GM12801 (cell line): ENCODE data around the gene MINDY4.

Experiments
- TF ChIP-seq, protein P1 (sequence below): IDR thresholded peaks from one replicate; pipeline ENCODE4 v1.5.1; 2011; ENCODE audit warnings: control low read depth; ENCODE audit not compliant: insufficient read length; ENCODE audit errors: extremely low read depth

MINDY4 gene

GRCh38 chr7:30735631-30736030 lies 35.6 kb upstream of the MINDY4 start:
- TF ChIP-seq, protein P1, sequence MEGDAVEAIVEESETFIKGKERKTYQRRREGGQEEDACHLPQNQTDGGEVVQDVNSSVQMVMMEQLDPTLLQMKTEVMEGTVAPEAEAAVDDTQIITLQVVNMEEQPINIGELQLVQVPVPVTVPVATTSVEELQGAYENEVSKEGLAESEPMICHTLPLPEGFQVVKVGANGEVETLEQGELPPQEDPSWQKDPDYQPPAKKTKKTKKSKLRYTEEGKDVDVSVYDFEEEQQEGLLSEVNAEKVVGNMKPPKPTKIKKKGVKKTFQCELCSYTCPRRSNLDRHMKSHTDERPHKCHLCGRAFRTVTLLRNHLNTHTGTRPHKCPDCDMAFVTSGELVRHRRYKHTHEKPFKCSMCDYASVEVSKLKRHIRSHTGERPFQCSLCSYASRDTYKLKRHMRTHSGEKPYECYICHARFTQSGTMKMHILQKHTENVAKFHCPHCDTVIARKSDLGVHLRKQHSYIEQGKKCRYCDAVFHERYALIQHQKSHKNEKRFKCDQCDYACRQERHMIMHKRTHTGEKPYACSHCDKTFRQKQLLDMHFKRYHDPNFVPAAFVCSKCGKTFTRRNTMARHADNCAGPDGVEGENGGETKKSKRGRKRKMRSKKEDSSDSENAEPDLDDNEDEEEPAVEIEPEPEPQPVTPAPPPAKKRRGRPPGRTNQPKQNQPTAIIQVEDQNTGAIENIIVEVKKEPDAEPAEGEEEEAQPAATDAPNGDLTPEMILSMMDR = no peak

DNA sequence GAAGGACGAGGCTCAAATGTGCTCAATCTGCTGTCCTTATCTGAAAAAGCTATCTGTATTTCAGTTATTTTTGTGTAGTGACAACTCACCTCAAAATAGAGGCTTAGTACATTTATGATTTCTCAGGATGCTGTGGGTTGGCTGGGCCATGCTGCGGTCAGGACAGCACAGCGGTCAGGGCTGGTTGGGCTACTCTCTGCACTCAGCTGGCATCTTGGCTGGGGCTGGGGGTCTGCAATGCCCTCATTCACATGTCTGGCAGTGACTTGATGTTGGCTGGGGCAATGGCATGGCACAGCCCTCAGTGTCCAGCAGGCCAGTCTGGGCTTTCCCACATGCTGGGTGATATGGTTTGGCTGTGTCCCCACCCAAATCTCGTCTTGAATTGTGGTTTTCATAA lies 34.9 kb upstream of the MINDY4 start:
- TF ChIP-seq, protein P1 = no peak

DNA sequence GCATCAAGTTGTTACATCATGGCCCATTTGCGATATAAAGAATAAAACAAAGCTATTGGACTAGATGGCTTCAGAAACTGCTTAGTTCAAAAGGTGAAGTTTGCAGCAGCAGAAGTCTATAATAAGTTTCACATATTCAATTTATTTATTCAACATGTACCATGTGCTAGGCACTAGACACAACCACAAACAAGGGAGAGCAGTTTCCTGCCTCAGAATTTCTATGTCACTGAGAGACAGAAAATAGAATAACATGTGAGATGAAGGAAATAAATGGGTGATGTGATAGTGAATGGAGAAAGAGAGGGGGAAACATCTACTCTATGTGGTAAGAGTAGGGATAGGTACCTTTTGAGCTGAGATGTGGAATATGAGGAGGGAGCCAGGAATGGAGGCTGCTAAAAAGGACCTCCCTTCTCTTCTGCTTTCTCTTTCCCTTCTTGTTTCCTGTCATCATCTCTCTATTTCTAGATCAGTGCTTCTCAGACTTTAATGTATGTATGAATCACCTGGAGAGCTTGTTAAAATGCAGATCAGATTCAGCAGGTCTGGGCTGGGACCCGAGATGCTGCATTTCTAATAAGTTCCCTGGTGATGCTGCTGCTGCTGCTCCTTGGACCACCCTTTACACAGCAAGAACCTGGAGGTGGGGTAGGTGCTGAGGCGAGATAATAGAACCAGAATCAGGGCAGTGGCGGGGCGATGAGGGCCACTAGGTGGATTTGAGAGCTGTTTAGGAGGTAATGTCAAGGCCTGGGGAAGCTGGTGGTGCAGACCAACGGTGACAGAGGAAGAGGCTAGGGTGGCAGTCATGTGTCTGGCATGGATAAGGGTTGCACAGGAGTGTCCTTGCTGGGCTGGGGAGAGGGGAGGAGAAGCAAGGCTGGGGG lies 32.9 kb upstream of the MINDY4 start:
- TF ChIP-seq, protein P1 = no peak

DNA sequence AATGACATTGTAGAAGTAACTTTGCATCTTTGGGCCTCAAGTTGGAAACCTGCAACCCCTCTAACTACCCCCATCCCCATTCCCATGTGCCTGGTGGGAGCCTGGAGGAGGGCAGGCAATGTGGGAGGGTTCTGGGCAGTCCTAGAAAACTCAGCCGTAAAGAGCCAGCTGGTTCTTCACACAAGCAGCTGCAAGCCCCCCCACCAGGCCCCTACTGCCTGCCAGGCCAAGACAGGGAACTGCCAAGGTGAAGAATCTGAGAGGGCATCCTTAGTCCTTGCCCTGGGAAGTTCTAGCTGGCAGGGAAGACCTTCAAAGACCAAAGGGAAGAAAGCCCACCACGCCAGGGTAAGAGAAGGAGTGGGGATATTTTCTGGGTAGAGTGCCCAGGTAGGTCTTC lies 31.5 kb upstream of the MINDY4 start:
- TF ChIP-seq, protein P1 = no peak

DNA sequence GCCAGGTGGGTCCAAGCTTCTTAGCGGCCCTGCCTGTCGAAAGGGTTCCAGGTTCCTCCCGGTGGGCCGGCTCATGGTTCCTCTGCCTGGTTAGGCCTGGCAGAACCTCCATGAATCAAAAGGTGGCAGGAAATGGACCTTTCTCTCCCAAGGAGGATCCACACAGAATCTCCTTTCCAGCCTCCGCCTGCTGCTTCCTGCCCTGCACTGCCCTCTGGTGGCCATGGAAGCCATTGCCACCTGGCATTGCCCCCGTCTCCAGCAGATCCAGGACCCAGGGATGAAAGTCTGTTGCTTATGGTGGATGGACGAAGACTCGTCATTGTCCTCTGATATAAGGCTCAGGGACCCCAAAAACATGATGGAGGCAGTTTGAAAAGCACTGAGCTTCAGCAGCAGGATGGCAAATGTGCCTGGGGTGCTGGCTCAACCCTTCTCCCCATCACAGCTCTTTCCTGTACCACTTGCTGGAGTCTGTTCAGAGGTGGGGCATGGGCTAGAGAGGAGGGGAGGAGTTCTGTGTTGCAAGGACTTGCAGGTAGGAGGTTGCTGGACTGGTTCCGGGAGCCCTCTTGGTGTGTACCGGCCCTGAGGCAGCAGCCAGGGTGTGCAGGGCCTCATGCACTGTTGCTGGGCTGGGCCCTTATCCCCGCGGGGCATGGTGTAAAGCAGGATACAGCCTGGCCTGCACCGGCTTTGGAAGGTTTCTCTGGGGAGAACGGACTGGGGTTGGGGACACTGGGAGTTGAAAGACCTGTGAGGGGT lies 30.6 kb upstream of the MINDY4 start:
- TF ChIP-seq, protein P1 = peak; percentile 62

DNA sequence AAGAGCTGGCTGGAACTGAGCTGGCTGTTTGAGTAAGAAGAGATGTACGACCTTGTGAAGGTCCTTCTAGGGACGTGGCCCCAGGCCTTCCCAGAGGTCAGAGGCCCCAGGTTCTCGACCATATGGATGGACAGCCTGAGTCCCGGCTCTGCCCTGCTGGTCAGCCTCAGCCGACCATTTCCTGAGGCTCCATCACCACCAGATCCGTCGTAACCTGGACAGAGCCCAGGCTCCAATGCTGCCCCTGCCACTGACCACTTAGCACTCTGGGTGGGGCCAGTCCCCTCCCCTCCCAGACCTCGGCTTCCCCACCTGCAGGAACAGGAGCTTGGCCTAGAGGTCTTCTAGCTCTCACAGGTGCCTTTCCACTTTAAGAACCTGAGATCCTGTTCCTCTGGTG lies 29.9 kb upstream of the MINDY4 start:
- TF ChIP-seq, protein P1 = no peak

DNA sequence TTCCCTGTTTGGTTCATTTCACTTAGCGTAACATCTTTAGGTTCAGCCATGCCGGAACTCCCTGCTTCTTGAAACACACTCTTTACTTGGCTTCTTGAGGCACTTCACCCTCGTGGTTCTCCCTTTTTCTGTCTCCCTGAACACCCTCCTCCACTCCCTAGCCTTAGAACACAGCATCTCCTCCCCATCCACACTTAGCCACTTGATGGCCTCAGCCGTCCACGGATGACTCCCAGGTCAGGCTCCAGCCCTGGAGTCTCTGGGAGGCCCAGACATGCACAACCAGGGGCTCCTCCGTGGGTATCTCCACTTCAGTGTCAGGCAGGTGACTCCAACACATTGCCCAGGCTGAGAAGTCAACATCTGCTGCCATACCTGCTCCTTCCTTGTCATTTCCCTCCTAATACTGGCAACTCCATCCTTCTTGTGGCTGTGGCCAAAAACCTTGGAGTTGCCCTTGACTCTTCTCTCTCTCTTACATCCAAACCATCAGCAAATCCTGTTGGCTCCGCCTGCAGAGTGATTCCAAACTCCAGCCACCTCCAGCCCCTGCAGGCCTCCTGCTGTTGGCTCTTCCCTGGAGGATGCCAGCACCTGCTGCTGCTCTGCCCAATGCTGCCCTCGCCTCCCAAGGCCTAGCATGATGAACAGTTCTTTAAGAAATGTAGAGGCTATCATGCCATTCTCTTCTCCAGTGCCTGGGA lies 27.7 kb upstream of the MINDY4 start:
- TF ChIP-seq, protein P1 = no peak
